Measurements from ENCODE around the gene FRMD5.

FRMD5 gene

DNA sequence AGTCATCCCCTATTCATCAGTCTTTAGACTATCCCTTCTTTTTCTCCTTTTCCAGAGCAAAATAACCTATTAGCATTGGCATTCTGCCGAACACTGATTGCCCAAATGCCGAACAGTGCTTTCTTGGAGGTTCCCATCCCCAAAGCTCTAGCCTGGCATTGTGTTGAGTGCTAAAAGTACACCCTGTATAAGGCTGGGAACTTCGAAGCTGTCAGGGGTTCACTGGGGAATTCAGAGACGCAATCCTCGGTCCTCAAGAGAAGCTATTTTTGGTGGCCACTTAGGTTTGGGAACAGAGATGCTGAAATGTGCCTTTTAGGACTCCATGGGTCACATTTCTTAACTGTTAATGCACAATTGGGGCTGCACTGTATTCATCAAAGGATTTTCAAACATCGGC is 8.4 kb downstream of the FRMD5 start:
- TF ChIP-seq, protein P1, sequence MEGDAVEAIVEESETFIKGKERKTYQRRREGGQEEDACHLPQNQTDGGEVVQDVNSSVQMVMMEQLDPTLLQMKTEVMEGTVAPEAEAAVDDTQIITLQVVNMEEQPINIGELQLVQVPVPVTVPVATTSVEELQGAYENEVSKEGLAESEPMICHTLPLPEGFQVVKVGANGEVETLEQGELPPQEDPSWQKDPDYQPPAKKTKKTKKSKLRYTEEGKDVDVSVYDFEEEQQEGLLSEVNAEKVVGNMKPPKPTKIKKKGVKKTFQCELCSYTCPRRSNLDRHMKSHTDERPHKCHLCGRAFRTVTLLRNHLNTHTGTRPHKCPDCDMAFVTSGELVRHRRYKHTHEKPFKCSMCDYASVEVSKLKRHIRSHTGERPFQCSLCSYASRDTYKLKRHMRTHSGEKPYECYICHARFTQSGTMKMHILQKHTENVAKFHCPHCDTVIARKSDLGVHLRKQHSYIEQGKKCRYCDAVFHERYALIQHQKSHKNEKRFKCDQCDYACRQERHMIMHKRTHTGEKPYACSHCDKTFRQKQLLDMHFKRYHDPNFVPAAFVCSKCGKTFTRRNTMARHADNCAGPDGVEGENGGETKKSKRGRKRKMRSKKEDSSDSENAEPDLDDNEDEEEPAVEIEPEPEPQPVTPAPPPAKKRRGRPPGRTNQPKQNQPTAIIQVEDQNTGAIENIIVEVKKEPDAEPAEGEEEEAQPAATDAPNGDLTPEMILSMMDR (IDR thresholded peaks at IDR 0.05) = no peak

DNA sequence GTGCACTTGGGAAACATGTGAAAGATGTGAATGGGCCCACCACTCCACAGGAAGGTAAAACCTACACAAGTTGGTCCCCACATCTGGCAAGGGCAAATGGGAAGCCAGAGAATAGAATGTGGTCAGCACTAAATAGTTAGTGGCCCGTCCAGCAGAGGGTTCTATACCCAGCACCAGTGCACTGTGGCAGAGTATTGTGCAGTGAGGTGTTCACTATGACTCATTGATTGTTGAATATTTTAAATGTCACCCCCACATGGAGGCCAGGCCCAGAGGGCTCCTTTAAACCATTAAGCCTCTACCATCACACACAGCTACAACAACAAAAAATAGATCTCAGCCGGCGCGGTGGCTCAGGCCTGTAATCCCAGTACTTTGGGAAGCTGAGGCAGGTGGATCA is 11.7 kb downstream of the FRMD5 start:
- TF ChIP-seq, protein P1 (IDR thresholded peaks at IDR 0.05) = no peak

DNA sequence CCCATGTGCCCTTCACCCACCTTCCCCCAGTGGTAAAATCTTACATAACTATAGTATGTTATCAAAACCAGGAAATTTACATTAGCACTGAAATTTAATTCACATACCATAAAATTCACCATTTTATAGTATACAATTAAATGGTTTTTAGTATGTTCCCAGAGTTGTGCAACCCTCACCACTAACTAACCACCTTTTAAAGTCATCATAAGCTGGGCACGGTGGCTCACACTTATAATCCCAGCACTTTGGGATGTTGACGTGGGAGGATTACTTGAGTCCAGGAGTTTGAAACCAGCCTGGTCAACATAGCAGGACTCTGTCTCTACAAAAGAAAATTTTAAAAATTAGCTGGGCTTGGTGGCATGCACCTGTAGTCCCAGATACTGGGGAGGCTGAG is 13.7 kb downstream of the FRMD5 start:
- TF ChIP-seq, protein P1 (IDR thresholded peaks at IDR 0.05) = no peak

DNA sequence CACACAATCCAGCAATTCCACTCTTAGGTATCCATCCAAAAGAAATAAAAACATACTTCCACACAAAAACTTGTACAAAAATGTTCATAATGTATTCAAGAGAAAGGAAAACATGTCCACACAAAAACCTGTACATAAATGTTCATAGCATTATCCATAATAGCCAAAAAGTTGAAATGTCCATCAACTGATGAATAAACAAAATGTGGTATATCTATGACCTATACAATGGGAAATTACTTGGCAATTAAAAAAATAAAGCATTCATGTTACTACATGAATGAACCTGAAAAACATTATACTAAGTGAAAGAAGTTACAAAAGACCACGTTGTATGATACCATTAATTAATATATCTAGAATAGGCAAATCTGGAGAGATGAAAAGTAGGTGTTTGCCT is 17.9 kb downstream of the FRMD5 start:
- TF ChIP-seq, protein P1 (IDR thresholded peaks at IDR 0.05) = no peak

DNA sequence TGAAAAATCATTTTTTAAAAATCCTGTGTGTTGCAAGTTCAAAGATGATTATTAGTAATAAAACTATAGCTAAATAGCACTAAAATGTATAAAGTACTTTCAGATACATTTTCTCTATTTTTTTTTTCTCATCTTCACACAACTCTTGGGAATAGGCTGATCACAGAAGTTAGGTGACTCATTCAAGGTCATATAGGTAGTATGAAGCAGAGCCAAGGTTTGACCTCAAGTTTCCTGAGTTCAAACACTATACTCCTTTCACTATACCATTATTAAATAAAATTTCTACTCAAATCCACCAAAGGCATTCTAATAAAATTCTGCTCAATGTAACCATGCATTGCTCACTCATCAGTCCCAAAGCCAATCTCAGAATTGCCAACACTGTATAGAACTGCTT is 21.3 kb downstream of the FRMD5 start:
- TF ChIP-seq, protein P1 (IDR thresholded peaks at IDR 0.05) = no peak

DNA sequence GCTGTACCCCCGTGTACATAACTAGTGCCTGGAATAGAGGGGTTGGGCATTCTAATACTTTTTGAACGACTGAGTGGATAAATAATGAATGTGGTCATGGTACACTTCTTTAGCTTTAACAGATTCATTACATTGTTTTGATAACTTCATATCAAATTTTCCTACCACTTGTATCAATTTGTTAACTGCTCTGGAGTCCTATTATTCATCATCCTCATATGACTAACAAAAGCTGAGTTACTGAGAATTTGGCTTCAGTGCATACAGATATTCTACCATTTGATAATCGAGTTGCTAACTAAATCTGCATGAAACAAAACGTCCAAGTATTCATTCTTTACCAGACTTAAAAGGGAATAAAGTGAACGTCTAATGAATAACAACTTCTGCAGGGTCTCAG is 31.7 kb downstream of the FRMD5 start:
- TF ChIP-seq, protein P1 (IDR thresholded peaks at IDR 0.05) = no peak

DNA sequence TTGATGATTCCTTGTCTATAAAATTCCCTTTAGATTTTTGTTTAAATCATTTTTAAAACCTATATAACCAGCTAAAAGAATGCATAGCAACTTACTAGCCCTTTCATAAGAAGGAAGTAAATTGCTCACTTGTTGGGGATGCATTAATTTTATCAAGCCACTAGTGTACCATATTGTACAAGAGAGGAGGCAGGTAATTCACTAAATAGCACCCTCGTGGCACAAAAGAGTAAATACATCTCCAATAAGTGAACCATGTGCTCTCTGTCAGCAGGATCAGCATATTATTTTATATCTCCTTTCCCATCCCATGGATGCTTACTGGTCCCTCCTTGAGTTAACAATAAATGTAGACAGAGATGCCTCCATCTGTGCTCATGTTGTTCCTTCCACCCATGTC is 34.3 kb downstream of the FRMD5 start:
- TF ChIP-seq, protein P1 (IDR thresholded peaks at IDR 0.05) = no peak

DNA sequence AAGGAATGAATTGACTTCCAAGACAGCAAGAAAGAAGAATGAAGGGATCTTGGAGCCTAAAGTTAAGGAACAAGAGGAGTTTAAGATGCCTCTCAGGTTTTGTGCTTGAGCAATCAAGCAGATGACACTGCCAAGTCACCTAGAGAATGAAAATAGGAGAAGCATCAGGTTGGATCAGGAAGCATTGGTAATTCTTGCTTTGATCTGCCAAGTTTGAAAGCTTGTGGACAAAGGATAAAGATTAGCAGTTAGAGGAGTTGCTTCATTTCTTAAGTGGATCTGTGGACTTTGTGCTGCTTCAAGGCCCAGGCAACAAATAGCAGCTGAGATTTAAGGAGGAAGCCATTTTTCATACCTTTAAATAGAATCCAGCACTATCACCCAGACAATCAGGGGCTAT is 35.6 kb downstream of the FRMD5 start:
- TF ChIP-seq, protein P1 (IDR thresholded peaks at IDR 0.05) = no peak
